GM18520 (cell line): ENCODE results near the gene PRMT7.

Experiments
- ATAC-seq: cut with Tn5 transposase; IDR thresholded peaks from one replicate; pipeline ENCODE4 v1.9.1; 2021; ENCODE audit not compliant: unreplicated experiment

Gene PRMT7

GRCh38 chr16:68345958-68346635 is 35.3 kb downstream of the PRMT7 start:
- no peak for ATAC-seq

GRCh38 chr16:68346892-68347480 is 36.2 kb downstream of the PRMT7 start:
- ATAC-seq: no peak

- no peak for ATAC-seq
These were observed 36.8 kb downstream of the PRMT7 start for GRCh38 chr16:68347605-68348004.

- no peak for ATAC-seq
These were observed 38.0 kb downstream of the PRMT7 start for GRCh38 chr16:68348639-68349445.

GRCh38 chr16:68349838-68350410 is 39.1 kb downstream of the PRMT7 start:
- ATAC-seq: no peak

- ATAC-seq: no peak
These were observed 40.1 kb downstream of the PRMT7 start for GRCh38 chr16:68350813-68351350.

- no peak for ATAC-seq
These were observed 40.6 kb downstream of the PRMT7 start for GRCh38 chr16:68351463-68351862.

- no peak for ATAC-seq
These were observed 41.2 kb downstream of the PRMT7 start for GRCh38 chr16:68351991-68352431.

- no peak for ATAC-seq
These were observed 42.5 kb downstream of the PRMT7 start for GRCh38 chr16:68353366-68353765.

GRCh38 chr16:68354816-68355215 is 44.0 kb downstream of the PRMT7 start:
- ATAC-seq: no peak

GRCh38 chr16:68355447-68356248 is 44.8 kb downstream of the PRMT7 start:
- ATAC-seq: no peak

GRCh38 chr16:68356249-68356918 is 45.6 kb downstream of the PRMT7 start:
- ATAC-seq: peak; percentile 43

- no peak for ATAC-seq
These were observed 46.1 kb downstream of the PRMT7 start for GRCh38 chr16:68356919-68357286.

- no peak for ATAC-seq
These were observed 46.7 kb downstream of the PRMT7 start for GRCh38 chr16:68357521-68357922.

GRCh38 chr16:68357923-68358322 is 47.1 kb downstream of the PRMT7 start:
- no peak for ATAC-seq

- no peak for ATAC-seq
These were observed 48.1 kb downstream of the PRMT7 start for GRCh38 chr16:68358951-68359350.

- no peak for ATAC-seq
These were observed 48.8 kb downstream of the PRMT7 start for GRCh38 chr16:68359398-68360191.

- no peak for ATAC-seq
These were observed 49.7 kb downstream of the PRMT7 start for GRCh38 chr16:68360547-68360946.

GRCh38 chr16:68360956-68361355 is 50.1 kb downstream of the PRMT7 start:
- ATAC-seq: no peak
